ENCODE results near the gene GOLGA2. TPM values are rescaled to one million over a fixed set of nuclear protein-coding genes. Genes with fewer than 3 reads are reported as not detected.

The GOLGA2 gene
- total and polyA plus RNA-seq, 2 of the 13 experiments (the other 11 are each of a cell fraction or from before 2014, with no cell fraction given), result 45.3 to 45.8 TPM

- TF ChIP-seq GMEB1 (CRISPR knock-in tag; IDR thresholded peaks at IDR 0.05; ENCODE audit: borderline replicate concordance) (no peak), KAT7 (CRISPR knock-in tag; IDR thresholded peaks at IDR 0.05; ENCODE audit: borderline replicate concordance) (no peak), THRA (CRISPR knock-in tag; IDR thresholded peaks at IDR 0.05; ENCODE audit: borderline replicate concordance) (no peak), TBX3 (IDR thresholded peaks at IDR 0.05; ENCODE audit: borderline replicate concordance) (no peak), SIX4 (CRISPR knock-in tag; IDR thresholded peaks at IDR 0.05) (no peak), SALL1 (CRISPR knock-in tag; IDR thresholded peaks at IDR 0.05) (no peak), PLRG1 (conservative IDR thresholded peaks at IDR 0.05) (no peak), ZNF354B (CRISPR knock-in tag; IDR thresholded peaks at IDR 0.05) (no peak), ZNF784 (CRISPR knock-in tag; IDR thresholded peaks at IDR 0.05; ENCODE audit: borderline replicate concordance) (no peak), GABPB1 (CRISPR knock-in tag; IDR thresholded peaks at IDR 0.05) (peak; percentile 86), PBX3 (CRISPR knock-in tag; IDR thresholded peaks at IDR 0.05; ENCODE audit: borderline replicate concordance) (no peak), HDAC1 (CRISPR knock-in tag; IDR thresholded peaks at IDR 0.05) (no peak), ZNF34 (CRISPR knock-in tag; IDR thresholded peaks at IDR 0.05; ENCODE audit: borderline replicate concordance) (no peak), NKX3-1 (CRISPR knock-in tag; IDR thresholded peaks at IDR 0.05) (no peak), ZBTB2 (CRISPR knock-in tag; IDR thresholded peaks at IDR 0.05; ENCODE audit: low read depth) (no peak), HMG20A (CRISPR knock-in tag; IDR thresholded peaks at IDR 0.05; ENCODE audit: borderline replicate concordance) (no peak)
- TF ChIP-seq, protein P1, sequence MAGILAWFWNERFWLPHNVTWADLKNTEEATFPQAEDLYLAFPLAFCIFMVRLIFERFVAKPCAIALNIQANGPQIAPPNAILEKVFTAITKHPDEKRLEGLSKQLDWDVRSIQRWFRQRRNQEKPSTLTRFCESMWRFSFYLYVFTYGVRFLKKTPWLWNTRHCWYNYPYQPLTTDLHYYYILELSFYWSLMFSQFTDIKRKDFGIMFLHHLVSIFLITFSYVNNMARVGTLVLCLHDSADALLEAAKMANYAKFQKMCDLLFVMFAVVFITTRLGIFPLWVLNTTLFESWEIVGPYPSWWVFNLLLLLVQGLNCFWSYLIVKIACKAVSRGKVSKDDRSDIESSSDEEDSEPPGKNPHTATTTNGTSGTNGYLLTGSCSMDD (CRISPR knock-in tag; IDR thresholded peaks at IDR 0.05), result no peak
- TF ChIP-seq, protein P2, sequence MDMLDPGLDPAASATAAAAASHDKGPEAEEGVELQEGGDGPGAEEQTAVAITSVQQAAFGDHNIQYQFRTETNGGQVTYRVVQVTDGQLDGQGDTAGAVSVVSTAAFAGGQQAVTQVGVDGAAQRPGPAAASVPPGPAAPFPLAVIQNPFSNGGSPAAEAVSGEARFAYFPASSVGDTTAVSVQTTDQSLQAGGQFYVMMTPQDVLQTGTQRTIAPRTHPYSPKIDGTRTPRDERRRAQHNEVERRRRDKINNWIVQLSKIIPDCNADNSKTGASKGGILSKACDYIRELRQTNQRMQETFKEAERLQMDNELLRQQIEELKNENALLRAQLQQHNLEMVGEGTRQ (IDR thresholded peaks at IDR 0.05; ENCODE audit: low read depth, low read length), result no peak
- TF ChIP-seq, protein P2 (CRISPR knock-in tag; IDR thresholded peaks at IDR 0.05; ENCODE audit: borderline replicate concordance), result no peak
Measured at GRCh38 chr9:128218518-128219389, 57.1 kb downstream of the GOLGA2 start (continued).

All from HepG2 (cell line).